Peyer's patch (tissue), 4 donors: ENCODE data around the gene RXFP4. TPM values are rescaled to one million over a fixed set of nuclear protein-coding genes. Genes with fewer than 3 reads are reported as not detected.

Experiments used
- DNase-seq, 3 donors: peaks; one replicate each; pipeline ENCODE4 v3.0.0-alpha.2; 2017 to 2019
- H3K27ac ChIP-seq, 4 donors: fragments of 200-600 bp; sonication (generic); one replicate each; pipeline ENCODE4 v1.5.1; 2016 to 2019
- H3K27me3 ChIP-seq, 2 donors: fragments of 200-600 bp; sonication (generic); one replicate each; pipeline ENCODE4 v1.5.1; 2019
- H3K36me3 ChIP-seq, 3 donors: fragments of 200-600 bp; sonication (generic); one replicate each; pipeline ENCODE4 v1.5.1; 2016 to 2019
- H3K4me1 ChIP-seq, 4 donors: fragments of 200-600 bp; sonication (generic); one replicate each; pipeline ENCODE4 v1.5.1; 2016 to 2019
- H3K4me3 ChIP-seq, 4 donors: fragments of 200-600 bp; sonication (generic); 1 replicate in 3 of 4; 2 replicates in 1 of 4; pipeline ENCODE4 v1.5.1; 2016 to 2019; ENCODE audit warnings: mild to moderate bottlenecking in 1 of 4
- H3K9me3 ChIP-seq, 4 donors: fragments of 200-600 bp; sonication (generic); one replicate each; pipeline ENCODE4 v1.5.1; 2016 to 2019; ENCODE audit warnings: mild to moderate bottlenecking in 1 of 4
- POLR2A ChIP-seq, 2 donors: fragments of 450-650 bp; IDR thresholded peaks; one replicate each; pipeline ENCODE4 v1.5.1; 2017; ENCODE audit warnings: antibody characterized with exemption in 2 of 2, mild to moderate bottlenecking in 2 of 2, moderate library complexity in 2 of 2
- total RNA-seq, 4 donors: library from RNA; depleted of rRNA; stranded (reverse); fragments of >200 nt; gene quantifications; one replicate each; pipeline ENCODE4 v1.1.0, GENCODE V29; 2016
- TF ChIP-seq, protein P1 (sequence below), 6 experiments: fragments of 450-650 bp in 4 of 6; fragments of 200-600 bp in 2 of 6; sonication (generic) in 1 of 6; IDR thresholded peaks; one replicate each; pipeline ENCODE4 v1.5.1; 2017 to 2019; ENCODE audit warnings: antibody characterized with exemption in 6 of 6, mild to moderate bottlenecking in 3 of 6, moderate library complexity in 1 of 6

Gene RXFP4
- total RNA-seq, 4 donors from 2014 or later: 2.3 TPM; not detected in 3

- H3K36me3 ChIP-seq: peaks cover 0 to 61% (median 0%) of the 10 kb centered on the region in 3 donors
Observed at GRCh38 chr1:155947292-155947691, 5.9 kb downstream of the RXFP4 start.

GRCh38 chr1:155947741-155948140 is 6.3 kb downstream of the RXFP4 start:
- Histone ChIP-seq H3K27ac (peak overlapping the region in 2 of 4 donors; percentile 76 to 87), H3K4me1 (peaks cover 0 to 39% (median 29%) of the 10 kb centered on the region in 4 donors), H3K27me3 (no peaks in the 10 kb centered on the region), H3K36me3 (peaks cover 0 to 65% (median 0%) of the 10 kb centered on the region in 3 donors), H3K4me3 (no peak overlapping the region), H3K9me3 (no peaks in the 10 kb centered on the region)
- DNase-seq: peak in 1 of 3 donors; percentile 6
- no peak for TF ChIP-seq POLR2A (IDR thresholded peaks at IDR 0.05)
- TF ChIP-seq, protein P1, sequence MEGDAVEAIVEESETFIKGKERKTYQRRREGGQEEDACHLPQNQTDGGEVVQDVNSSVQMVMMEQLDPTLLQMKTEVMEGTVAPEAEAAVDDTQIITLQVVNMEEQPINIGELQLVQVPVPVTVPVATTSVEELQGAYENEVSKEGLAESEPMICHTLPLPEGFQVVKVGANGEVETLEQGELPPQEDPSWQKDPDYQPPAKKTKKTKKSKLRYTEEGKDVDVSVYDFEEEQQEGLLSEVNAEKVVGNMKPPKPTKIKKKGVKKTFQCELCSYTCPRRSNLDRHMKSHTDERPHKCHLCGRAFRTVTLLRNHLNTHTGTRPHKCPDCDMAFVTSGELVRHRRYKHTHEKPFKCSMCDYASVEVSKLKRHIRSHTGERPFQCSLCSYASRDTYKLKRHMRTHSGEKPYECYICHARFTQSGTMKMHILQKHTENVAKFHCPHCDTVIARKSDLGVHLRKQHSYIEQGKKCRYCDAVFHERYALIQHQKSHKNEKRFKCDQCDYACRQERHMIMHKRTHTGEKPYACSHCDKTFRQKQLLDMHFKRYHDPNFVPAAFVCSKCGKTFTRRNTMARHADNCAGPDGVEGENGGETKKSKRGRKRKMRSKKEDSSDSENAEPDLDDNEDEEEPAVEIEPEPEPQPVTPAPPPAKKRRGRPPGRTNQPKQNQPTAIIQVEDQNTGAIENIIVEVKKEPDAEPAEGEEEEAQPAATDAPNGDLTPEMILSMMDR (IDR thresholded peaks at IDR 0.05): no peak

More at GRCh38 chr1:155947292-155947691, 5.9 kb downstream of the RXFP4 start:
- TF ChIP-seq, protein P1 (IDR thresholded peaks at IDR 0.05): no peak
- no peak for TF ChIP-seq POLR2A (IDR thresholded peaks at IDR 0.05)
- no peaks in the 10 kb centered on the region for H3K9me3 ChIP-seq
- H3K4me1 ChIP-seq: peaks cover 0 to 44% (median 29%) of the 10 kb centered on the region in 4 donors
- no peaks in the 10 kb centered on the region for H3K27me3 ChIP-seq
- peak overlapping the region in 3 of 4 donors; percentile 50 to 87 (median 76) for H3K27ac ChIP-seq
- peak in 1 of 3 donors; percentile 20 for DNase-seq
- no peak overlapping the region for H3K4me3 ChIP-seq

DNA sequence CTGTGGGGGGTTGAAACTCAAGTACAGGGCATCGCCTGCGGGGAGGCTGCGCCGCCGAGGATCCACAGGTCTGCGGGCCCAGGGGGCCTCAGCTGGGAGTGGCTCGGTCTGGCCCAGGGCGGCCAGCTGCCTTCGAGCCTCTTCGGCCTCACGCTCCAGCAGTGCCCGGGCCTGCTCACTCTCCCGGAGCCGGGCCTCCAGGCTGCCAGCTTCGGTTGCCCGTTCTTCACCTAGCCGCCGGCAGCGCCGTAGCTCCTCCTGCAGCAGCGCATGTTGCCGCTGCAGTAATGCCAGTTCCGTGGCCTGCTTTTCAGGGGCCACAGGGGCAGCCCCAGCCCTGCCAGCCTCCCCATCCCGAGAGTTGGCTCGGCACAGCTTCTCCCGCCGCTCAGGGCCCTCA is 9.4 kb downstream of the RXFP4 start:
- no peaks in the 10 kb centered on the region for H3K9me3 ChIP-seq
- peak in 1 of 3 donors; percentile 30 for DNase-seq
- no peak overlapping the region for H3K27ac ChIP-seq
- no peak overlapping the region for H3K4me3 ChIP-seq
- peaks cover 0 to 14% (median 12%) of the 10 kb centered on the region in 4 donors for H3K4me1 ChIP-seq
- TF ChIP-seq POLR2A (IDR thresholded peaks at IDR 0.05): no peak
- no peaks in the 10 kb centered on the region for H3K27me3 ChIP-seq
- peaks cover 0 to 94% (median 0%) of the 10 kb centered on the region in 3 donors for H3K36me3 ChIP-seq

DNA sequence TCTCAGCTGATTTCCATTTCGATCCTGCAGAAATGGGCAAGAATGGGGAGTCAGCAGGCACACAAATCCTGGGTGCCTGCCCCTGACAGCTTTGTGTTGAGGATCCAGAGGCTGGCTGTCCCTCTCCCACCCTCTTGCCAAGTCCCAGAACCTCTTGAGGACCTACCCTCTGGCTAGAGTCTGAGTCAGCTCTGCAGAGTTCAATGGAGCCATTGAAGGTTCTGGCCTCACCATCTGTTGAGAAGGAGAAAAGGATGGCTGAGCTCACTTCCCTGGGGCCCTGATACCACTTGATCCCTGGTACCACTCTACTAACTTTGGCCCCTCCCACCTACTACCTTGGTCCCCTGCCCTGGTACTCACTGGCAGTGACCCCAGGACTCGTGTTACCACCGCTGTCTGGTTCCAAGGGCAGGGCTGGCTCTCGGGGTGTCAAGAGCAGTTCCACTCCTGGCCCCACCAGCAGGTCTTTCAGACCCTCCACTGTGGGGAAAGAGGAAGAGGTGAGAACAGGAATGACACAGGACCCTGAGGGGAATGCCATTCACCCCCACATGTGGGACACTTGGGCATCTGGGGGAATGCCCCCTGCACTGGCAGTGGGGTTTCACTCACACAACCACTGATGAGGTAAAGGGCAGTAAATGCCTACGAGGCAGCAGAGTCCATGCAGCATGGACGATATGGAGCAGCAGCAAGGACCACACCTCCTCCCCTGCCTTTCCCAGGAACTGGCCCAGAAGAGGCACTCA is 10.5 kb downstream of the RXFP4 start:
- DNase-seq: no peak
- Histone ChIP-seq H3K27me3 (no peaks in the 10 kb centered on the region), H3K4me3 (no peak overlapping the region), H3K4me1 (peaks cover 0 to 6% (median 3%) of the 10 kb centered on the region in 4 donors), H3K27ac (no peak overlapping the region), H3K36me3 (peaks cover 0 to 98% (median 0%) of the 10 kb centered on the region in 3 donors), H3K9me3 (no peaks in the 10 kb centered on the region)
- TF ChIP-seq, protein P1 (IDR thresholded peaks at IDR 0.05): no peak
- no peak for TF ChIP-seq POLR2A (IDR thresholded peaks at IDR 0.05)

DNA sequence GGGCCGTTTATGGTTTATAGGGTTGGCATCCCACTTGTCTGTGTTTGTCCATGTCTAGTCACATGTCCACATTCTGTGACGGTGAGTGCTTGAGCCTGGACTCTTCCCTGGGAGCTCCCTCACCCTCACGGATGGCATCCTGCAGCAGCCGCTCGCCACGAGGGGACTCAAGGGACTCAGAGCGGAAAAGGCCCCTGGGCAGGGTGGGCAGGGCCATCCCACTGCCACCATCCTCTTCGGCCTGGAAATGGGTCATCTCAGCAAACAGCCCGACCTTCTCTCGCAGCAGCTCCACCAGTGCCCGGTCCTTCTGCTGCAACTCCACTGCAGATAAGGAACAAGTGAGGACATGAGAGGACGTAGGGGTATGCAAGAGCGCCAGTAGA is 11.1 kb downstream of the RXFP4 start:
- Histone ChIP-seq H3K36me3 (peaks cover 0 to 98% (median 0%) of the 10 kb centered on the region in 3 donors), H3K4me1 (peaks cover 0 to under 1% (median 0%) of the 10 kb centered on the region in 4 donors), H3K27ac (no peak overlapping the region), H3K27me3 (no peaks in the 10 kb centered on the region), H3K4me3 (no peak overlapping the region), H3K9me3 (no peaks in the 10 kb centered on the region)
- no peak for DNase-seq
- no peak for TF ChIP-seq POLR2A (IDR thresholded peaks at IDR 0.05)
- TF ChIP-seq, protein P1 (IDR thresholded peaks at IDR 0.05): no peak

GRCh38 chr1:155954645-155955044 is 13.2 kb downstream of the RXFP4 start:
- Histone ChIP-seq H3K27me3 (no peaks in the 10 kb centered on the region), H3K9me3 (no peaks in the 10 kb centered on the region), H3K36me3 (peaks cover 0 to 98% (median 0%) of the 10 kb centered on the region in 3 donors), H3K4me3 (no peak overlapping the region), H3K27ac (no peak overlapping the region), H3K4me1 (no peaks in the 10 kb centered on the region)
- TF ChIP-seq, protein P1 (IDR thresholded peaks at IDR 0.05): no peak
- no peak for TF ChIP-seq POLR2A (IDR thresholded peaks at IDR 0.05)
- DNase-seq: no peak
